Endothelial cell of umbilical vein (primary cell): ENCODE results near the gene SPTBN4. TPM values are rescaled to one million over a fixed set of nuclear protein-coding genes. Genes with fewer than 3 reads are reported as not detected.

ENCODE experiments used
- BruUV-seq: library from RNA; stranded (reverse); fragments of 400-500 nt; replicated peaks from 2 replicates; lab custom pipeline; 2021; lab: Mats Ljungman, UMichigan
- CTCF ChIA-PET: fragments of 300-600, 350-600 bp; sonication (Branson Sonifier 250); formaldehyde crosslinking; loops from one replicate; lab custom pipeline; 2021; ENCODE audit warnings: antibody characterized with exemption, inconsistent platforms; lab: Charles Lee
- POLR2A ChIA-PET: fragments of 300-600, 350-600 bp; sonication (Branson Sonifier 250); formaldehyde crosslinking; loops from one replicate; lab custom pipeline; 2021; ENCODE audit warnings: antibody characterized with exemption, inconsistent platforms; lab: Charles Lee
- DNase-seq: peaks from one replicate; pipeline ENCODE4 v3.0.0-alpha.2; 2011; ENCODE audit warnings: low read depth, low spot score
- FAIRE-seq: peaks from 2 replicates; lab custom pipeline; 2011; peaks lifted over from hg19 to GRCh38; lab: Jason Lieb, UNC
- H2AFZ ChIP-seq: 2 replicates; pipeline ENCODE4 v1.6.0; 2012; ENCODE audit warnings: low read depth, low read length, control low read depth, inconsistent platforms
- H3K27ac ChIP-seq: 2 replicates; pipeline ENCODE4 v1.5.1; 2011; ENCODE audit warnings: low read depth, mild to moderate bottlenecking, control low read depth, low read length, moderate library complexity; ENCODE audit not compliant: insufficient read depth
- H3K27me3 ChIP-seq, 2 experiments: 2 replicates each; pipeline versions ENCODE4 v1.6.0 to v1.6.1; 2011; ENCODE audit warnings: low read length in 2 of 2, mixed read lengths in 1 of 2; ENCODE audit not compliant: control insufficient read depth in 2 of 2, insufficient read depth in 2 of 2
- H3K36me3 ChIP-seq, 2 experiments: 2 replicates in 1 of 2; 3 replicates in 1 of 2; pipeline ENCODE4 v1.5.1; 2011; ENCODE audit warnings: low read length in 2 of 2, mild to moderate bottlenecking in 1 of 2, moderate library complexity in 1 of 2; ENCODE audit not compliant: control insufficient read depth in 2 of 2, insufficient read depth in 2 of 2; ENCODE audit errors: extremely low read depth in 1 of 2
- H3K4me1 ChIP-seq: 3 replicates; pipeline ENCODE4 v1.5.1; 2011; ENCODE audit warnings: mild to moderate bottlenecking, low read length; ENCODE audit not compliant: control insufficient read depth, insufficient read depth; ENCODE audit errors: extremely low read depth
- H3K4me2 ChIP-seq: 2 replicates; pipeline ENCODE4 v1.6.1; 2011; ENCODE audit warnings: low read length, control low read depth, mixed read lengths; ENCODE audit not compliant: insufficient read depth
- H3K4me3 ChIP-seq, 3 experiments: fragments of 200-600 bp in 1 of 3; sonication (generic), shearing (Covaris generic) in 1 of 3; replicated peaks in 1 of 3; 2 replicates each; pipeline ENCODE4 v1.5.1; 2011 to 2016; ENCODE audit warnings: control low read depth in 3 of 3, low read length in 3 of 3, mild to moderate bottlenecking in 2 of 3, inconsistent platforms in 1 of 3, low read depth in 1 of 3, moderate library complexity in 1 of 3; ENCODE audit not compliant: insufficient read depth in 1 of 3
- H3K79me2 ChIP-seq: 2 replicates; pipeline ENCODE4 v1.6.0; 2012; ENCODE audit warnings: low read length, inconsistent platforms; ENCODE audit not compliant: control insufficient read depth, insufficient read depth
- H3K9ac ChIP-seq: replicated peaks from 2 replicates; pipeline ENCODE3; 2011; ENCODE audit warnings: low read length, control low read depth; ENCODE audit not compliant: insufficient read depth; ENCODE audit errors: extremely low read depth
- H3K9me1 ChIP-seq: replicated peaks from 3 replicates; pipeline ENCODE4 v1.6.0; 2011; ENCODE audit warnings: mild to moderate bottlenecking, low read length; ENCODE audit not compliant: control insufficient read depth, insufficient read depth; ENCODE audit errors: extremely low read depth
- H3K9me3 ChIP-seq: replicated peaks from 2 replicates; pipeline ENCODE4 v1.5.1; 2012; ENCODE audit warnings: low read length, inconsistent platforms; ENCODE audit not compliant: control insufficient read depth, insufficient read depth
- H4K20me1 ChIP-seq: replicated peaks from 2 replicates; pipeline ENCODE3; 2011; ENCODE audit warnings: mild to moderate bottlenecking, low read length; ENCODE audit not compliant: control insufficient read depth, insufficient read depth; ENCODE audit errors: extremely low read depth
- CTCF ChIP-seq, 2 donors: IDR thresholded peaks; 1 replicate in 1 of 2; 2 replicates in 1 of 2; pipeline ENCODE4 v1.5.1; 2011; ENCODE audit warnings: low read length in 2 of 2, mild to moderate bottlenecking in 2 of 2, moderate library complexity in 2 of 2, control low read depth in 1 of 2, inconsistent platforms in 1 of 2, low read depth in 1 of 2; ENCODE audit not compliant: insufficient read depth in 1 of 2; ENCODE audit errors: extremely low read depth in 1 of 2
- EZH2 ChIP-seq: IDR thresholded peaks from 2 replicates; pipeline ENCODE4 v1.6.1; 2012; ENCODE audit warnings: borderline replicate concordance, low read depth, mild to moderate bottlenecking, moderate library complexity, low read length, inconsistent platforms; ENCODE audit not compliant: severe bottlenecking
- FOS ChIP-seq: IDR thresholded peaks from 2 replicates; pipeline ENCODE4 v1.6.1; 2011; ENCODE audit warnings: mild to moderate bottlenecking, low read length, moderate library complexity, borderline replicate concordance; ENCODE audit not compliant: insufficient read depth
- GATA2 ChIP-seq: IDR thresholded peaks from 2 replicates; pipeline ENCODE4 v1.7.0; 2011; ENCODE audit warnings: low read depth, mild to moderate bottlenecking, moderate library complexity, mixed read lengths, low read length; ENCODE audit not compliant: insufficient read length, insufficient read depth
- JUN ChIP-seq: IDR thresholded peaks from 2 replicates; pipeline ENCODE4 v1.6.1; 2011; ENCODE audit warnings: borderline replicate concordance, low read depth; ENCODE audit not compliant: insufficient read length, insufficient read depth
- MAX ChIP-seq: IDR thresholded peaks from 2 replicates; pipeline ENCODE4 v1.6.1; 2011; ENCODE audit not compliant: insufficient read depth, insufficient read length
- MYC ChIP-seq: IDR thresholded peaks from one replicate; pipeline ENCODE4 v1.6.1; 2011; ENCODE audit warnings: mild to moderate bottlenecking, low read depth, low read length
- POLR2A ChIP-seq: IDR thresholded peaks from 2 replicates; pipeline ENCODE4 v1.6.1; 2012; ENCODE audit warnings: low read depth, mild to moderate bottlenecking, control low read depth, low read length
- POLR2AphosphoS5 ChIP-seq: IDR thresholded peaks from 2 replicates; pipeline ENCODE4 v1.6.1; 2012; ENCODE audit warnings: low read depth, mild to moderate bottlenecking, control low read depth, low read length, moderate library complexity; ENCODE audit not compliant: insufficient read depth
- dilution Hi-C: fragments of 300-500 bp; cut with MboI; formaldehyde crosslinking; loops from one replicate; pipeline ENCODE4 v1.15.0; 2019; ENCODE audit warnings: low sequenced_read_pairs; ENCODE audit not compliant: extremely low pct_ligation_motif_present
- intact Hi-C: fragments of 100-400 bp; cut with micrococcal nuclease; formaldehyde crosslinking; loops from one replicate; pipeline ENCODE4 v1.10.0; 2022
- polyA plus RNA-seq, 4 experiments: library from polyadenylated mRNA; depleted of rRNA in 3 of 4; stranded (reverse) in 3 of 4; unstranded in 1 of 4; fragments of >200 nt; gene quantifications; 2 replicates each; pipeline versions ENCODE4 v1.2.1 to v1.2.3, GENCODE V29; 2011 to 2012; ENCODE audit warnings: missing spikeins in 1 of 4
- total RNA-seq: library from RNA; stranded (reverse); gene quantifications from 2 replicates; pipeline ENCODE4 v1.2.3, GENCODE V29; 2021

SPTBN4 gene
- total and polyA plus RNA-seq, 2 donors (not counting 3 experiments of a cell fraction or from before 2014, with no cell fraction given): 0.33 TPM; not detected in 1

GRCh38 chr19:40465025-40465556 lies 1.7 kb upstream of the SPTBN4 start:
- peak overlapping the region; percentile 62 for H3K9ac ChIP-seq
- intact Hi-C loops: loop anchor here (1.0 to 5.0 kb wide), 4 partner anchors 58 to 180 kb away; partner anchors contain the start of genes AKT2, C19orf47 and PLD3

More at GRCh38 chr19:40465025-40465556, 1.7 kb upstream of the SPTBN4 start:
- Histone ChIP-seq H3K79me2 (no peaks in the 10 kb centered on the region), H3K9me1 (no peaks in the 10 kb centered on the region), H3K9me3 (no peaks in the 10 kb centered on the region), H3K4me3 (peak overlapping the region; percentile 14 to 69 (median 49)), H3K4me1 (peaks cover 14% of the 10 kb centered on the region), H3K27me3 (peaks cover 2 to 5% of the 10 kb centered on the region in 2 experiments), H3K4me2 (peak overlapping the region; percentile 30), H3K36me3 (no peaks in the 10 kb centered on the region), H4K20me1 (no peaks in the 10 kb centered on the region), H2AFZ (peak overlapping the region; percentile 75), H3K27ac (peak overlapping the region; percentile 47)
- FAIRE-seq: peak; percentile 43
- TF ChIP-seq JUN (no peak), FOS (no peak), MAX (no peak), POLR2A (no peak), MYC (no peak), EZH2 (no peak), CTCF (IDR thresholded peaks at IDR 0.05; ENCODE audit: extremely low read depth in 1 of 2, insufficient read depth in 1 of 2, low read depth in 1 of 2, low read length in 2 of 2) (no peak), POLR2AphosphoS5 (no peak), GATA2 (no peak)
- ChIA-PET POLR2A (interaction anchor here (0.6 to 2.4 kb wide), 5 partner anchors 21 to 287 kb away, joined by 3 to 13 read pairs (median 4); partner anchors contain the start of genes SERTAD1 and SERTAD3), CTCF (interaction anchor here (0.8 to 4.4 kb wide), 23 partner anchors 9 to 342 kb away, joined by 3 to 44 read pairs (median 6); partner anchors contain the start of genes LTBP4 and SERTAD1)
- no peak for DNase-seq
- BruUV-seq: no TSS peak
- dilution Hi-C loops: no loop called here
